Activated T-helper 9 cell treated with anti-CD3 and anti-CD28 coated beads, Interleukin-2, amount 50 U/mL, for 16 hours (primary cell): ENCODE data around the gene CCDC102B.
"Not testable (repeated sequence)": the region's sequence is repeated elsewhere in the genome, so short reads cannot be mapped to it uniquely, and the experiment has no call there.

ENCODE experiments used
- DNase-seq: peaks from one replicate; pipeline ENCODE4 v3.0.0-alpha.2; 2020; ENCODE audit warnings: low read depth

Gene CCDC102B

GRCh38 chr18:68797871-68798270 lies at the start of gene CCDC102B:
Gene CCDC102B, plus strand, starts transcription at chr18:68798080. Its CDS starts 38,684 bp downstream, at chr18:68836764.
- no peak for DNase-seq

DNA sequence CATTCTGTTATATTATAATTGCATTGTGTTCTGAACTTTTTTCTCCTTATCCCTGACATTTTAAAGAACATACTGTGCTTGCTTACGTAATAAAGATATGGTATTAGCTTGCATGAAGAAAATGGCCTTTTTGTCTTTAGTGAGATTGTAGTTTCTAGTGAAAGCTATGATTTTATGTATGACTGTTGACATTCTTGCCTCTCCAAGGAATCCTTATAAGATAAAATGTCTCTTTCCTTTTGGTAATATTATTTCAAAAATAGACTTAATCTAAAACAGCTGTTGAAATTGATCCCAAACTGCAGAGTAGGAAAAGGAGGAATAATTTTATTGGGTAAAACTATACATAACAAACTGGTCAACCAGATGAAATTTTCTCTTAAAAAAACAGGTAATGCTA lies 40.8 kb upstream of the CCDC102B start:
- DNase-seq: no peak

- no peak for DNase-seq
These were observed 38.6 kb upstream of the CCDC102B start for GRCh38 chr18:68759308-68759707.

DNA sequence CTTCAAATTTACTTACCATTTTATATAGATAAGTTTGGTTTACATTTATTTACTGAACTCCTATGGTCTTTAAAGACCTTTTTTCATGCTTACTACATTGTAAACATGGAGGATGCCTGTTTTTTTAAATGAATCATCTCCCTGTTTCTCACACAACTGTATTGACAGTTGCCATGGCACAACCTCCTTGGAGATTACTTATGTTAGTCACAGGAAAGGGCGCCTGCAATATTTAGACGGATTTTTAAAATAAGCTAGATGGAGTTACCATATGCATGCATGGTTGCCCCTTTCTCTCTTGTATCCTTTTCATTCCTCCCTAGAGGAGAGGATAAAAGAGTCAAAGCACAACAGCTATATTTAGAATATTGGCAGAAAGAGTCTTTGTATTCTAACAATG lies 34.8 kb upstream of the CCDC102B start:
- no peak for DNase-seq

DNA sequence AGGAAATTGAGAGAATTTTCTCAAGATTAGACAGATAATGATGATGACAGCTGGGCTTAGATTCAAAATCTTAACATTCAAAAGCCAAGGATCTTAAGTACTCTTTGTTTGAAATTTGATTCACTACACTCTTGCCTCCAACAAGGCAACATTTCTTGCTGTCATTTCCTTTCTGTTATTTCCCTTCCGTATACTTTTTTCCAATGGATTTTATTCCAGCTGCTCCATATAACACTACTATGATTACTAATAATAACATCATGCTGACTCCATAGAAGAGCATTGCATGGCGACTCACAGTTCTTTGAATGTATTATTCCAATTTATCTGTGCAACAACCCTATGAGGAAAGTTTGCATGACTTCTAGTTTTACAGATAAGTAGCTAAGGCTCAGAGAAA lies 33.9 kb upstream of the CCDC102B start:
- DNase-seq: no peak

DNA sequence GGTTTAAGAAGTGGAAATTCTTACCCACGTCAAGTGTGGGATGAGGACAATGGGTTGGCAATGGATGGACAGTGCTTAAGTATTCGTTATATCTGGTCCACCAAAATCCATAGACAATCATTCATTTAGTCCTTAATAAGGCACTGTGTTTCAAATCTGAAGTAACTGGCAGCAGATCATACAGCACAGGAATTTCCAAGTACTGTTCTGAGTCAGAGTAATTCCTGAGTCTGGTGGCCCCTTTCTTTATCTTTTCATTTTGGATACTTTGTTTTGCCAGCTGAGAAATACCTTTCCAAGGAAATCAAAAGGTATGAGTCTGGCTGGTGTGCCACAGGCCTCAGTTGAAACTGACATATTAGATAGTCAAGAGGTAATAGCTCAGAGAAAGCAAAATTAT lies 31.4 kb upstream of the CCDC102B start:
- no peak for DNase-seq

GRCh38 chr18:68769461-68769860 lies 28.4 kb upstream of the CCDC102B start:
- no peak for DNase-seq

- DNase-seq: no peak
These were observed 25.6 kb upstream of the CCDC102B start for GRCh38 chr18:68772268-68772667.

GRCh38 chr18:68778280-68778886 lies 19.5 kb upstream of the CCDC102B start:
- DNase-seq: no peak

- DNase-seq: no peak
These were observed 18.7 kb upstream of the CCDC102B start for GRCh38 chr18:68779169-68779568.

GRCh38 chr18:68780802-68781635 lies 16.9 kb upstream of the CCDC102B start:
- no peak for DNase-seq

- DNase-seq: no peak
These were observed 14.4 kb upstream of the CCDC102B start for GRCh38 chr18:68783506-68783905.

- no peak for DNase-seq
These were observed 13.8 kb upstream of the CCDC102B start for GRCh38 chr18:68784071-68784470.

GRCh38 chr18:68790290-68790689 lies 7.6 kb upstream of the CCDC102B start:
- DNase-seq: not testable (repeated sequence)

DNA sequence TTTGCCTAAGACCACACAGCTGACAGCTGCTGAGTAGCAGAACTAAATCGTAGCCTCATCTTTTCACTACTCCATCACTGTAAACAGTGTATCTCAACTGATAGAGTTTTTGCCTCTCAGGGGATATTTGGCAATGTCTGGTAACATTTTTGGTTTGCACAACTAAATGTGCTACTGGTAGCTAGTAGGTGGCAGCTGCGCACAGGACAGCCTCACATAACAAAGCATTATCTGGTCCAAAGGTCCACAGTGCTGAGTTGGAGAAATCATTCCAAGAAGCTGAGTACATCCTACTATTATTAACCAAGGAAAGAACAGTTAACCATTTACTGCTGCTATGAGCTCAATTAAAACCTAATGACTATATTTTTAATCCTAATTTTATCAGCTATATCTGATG lies 6.1 kb upstream of the CCDC102B start:
- DNase-seq: no peak

DNA sequence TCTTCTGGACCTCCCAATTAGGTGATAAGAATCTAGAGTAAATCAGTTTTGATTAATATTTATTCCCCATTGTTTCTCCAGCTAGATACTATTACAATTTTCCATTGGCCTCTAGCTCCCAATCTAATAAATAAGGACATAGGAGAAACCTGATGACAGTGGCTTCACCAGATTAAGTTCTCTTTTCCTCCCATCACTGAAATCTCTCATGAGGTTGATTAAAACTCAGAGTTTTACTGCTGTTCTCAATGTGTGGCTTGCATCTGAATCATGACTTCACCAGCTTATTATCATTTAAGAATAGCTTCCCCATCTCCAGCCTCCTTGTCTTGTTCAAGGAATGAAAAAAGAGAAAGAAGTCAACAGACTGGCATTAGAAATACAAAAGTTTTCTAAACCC lies 3.9 kb upstream of the CCDC102B start:
- no peak for DNase-seq

DNA sequence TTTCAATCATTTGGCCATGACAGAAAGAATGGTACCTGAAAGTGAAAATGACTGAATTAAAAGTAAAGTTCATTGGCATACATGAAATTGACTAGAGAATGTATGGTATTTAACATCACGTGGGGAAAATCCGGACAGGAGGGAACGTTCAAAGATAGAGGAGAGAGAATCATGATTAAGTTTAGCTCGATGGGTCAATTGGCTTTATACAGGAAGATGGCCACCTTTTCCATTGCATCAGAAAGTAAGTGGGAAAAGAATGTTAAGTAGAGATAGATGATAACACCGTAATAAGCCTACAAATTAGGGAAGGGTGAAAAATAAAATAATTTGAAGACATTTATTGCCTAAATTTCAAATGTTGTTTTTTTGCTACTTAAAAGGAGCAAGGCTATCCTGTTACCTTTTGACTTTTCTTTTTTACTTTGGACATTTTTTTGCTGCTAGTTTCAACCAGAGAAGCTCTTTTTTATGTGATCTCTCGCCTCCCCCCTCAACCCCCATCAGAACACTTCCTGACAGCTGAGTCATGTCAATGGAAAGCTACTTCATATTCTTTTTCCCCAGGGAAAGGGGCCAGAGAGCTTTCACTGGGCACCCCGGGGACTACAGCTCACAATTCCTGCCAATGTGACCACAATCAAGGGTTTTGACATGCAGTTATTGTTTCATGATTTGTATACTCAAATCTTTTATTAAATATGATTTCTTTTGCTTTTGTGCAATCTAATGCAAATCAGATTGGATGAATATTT lies 767 bp upstream of the CCDC102B start:
- DNase-seq: no peak

GRCh38 chr18:68800075-68800474 lies 2.2 kb downstream of the CCDC102B start:
- DNase-seq: no peak

GRCh38 chr18:68803356-68803755 lies 5.5 kb downstream of the CCDC102B start:
- no peak for DNase-seq

- no peak for DNase-seq
These were observed 19.7 kb downstream of the CCDC102B start for GRCh38 chr18:68817584-68817983.

- DNase-seq: no peak
These were observed 20.7 kb downstream of the CCDC102B start for GRCh38 chr18:68818584-68818983.

- DNase-seq: no peak
These were observed 25.0 kb downstream of the CCDC102B start for GRCh38 chr18:68822926-68823325.

DNA sequence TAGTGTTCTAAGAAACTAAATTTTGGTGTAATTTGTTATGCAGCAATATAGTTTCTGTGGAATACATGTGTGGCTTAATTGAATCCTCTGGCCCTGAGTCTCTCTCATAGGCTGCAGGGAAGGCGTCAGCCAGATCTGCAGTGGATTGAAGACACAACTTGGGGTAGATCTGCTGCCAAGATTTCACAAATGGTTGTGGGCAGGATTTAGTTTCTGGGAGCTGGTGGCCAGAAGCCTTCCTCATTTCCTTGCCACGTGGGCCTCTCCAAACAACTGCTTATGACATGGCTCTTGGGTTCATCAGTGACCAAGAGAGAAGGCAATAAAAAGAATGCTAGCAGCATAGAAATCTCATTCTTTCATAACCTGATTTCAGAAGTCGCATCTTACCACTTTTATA lies 28.2 kb downstream of the CCDC102B start:
- no peak for DNase-seq
